GM21825 (cell line): ENCODE measurements around the gene KLK14.
A peak's percentile ranks its signal among the peaks of the same experiment; 100 is the strongest.

Experiments
- ATAC-seq: cut with Tn5 transposase; IDR thresholded peaks from one replicate; pipeline ENCODE4 v1.9.1; 2021; ENCODE audit warnings: mild to moderate bottlenecking, moderate library complexity; ENCODE audit not compliant: unreplicated experiment

Gene KLK14

DNA sequence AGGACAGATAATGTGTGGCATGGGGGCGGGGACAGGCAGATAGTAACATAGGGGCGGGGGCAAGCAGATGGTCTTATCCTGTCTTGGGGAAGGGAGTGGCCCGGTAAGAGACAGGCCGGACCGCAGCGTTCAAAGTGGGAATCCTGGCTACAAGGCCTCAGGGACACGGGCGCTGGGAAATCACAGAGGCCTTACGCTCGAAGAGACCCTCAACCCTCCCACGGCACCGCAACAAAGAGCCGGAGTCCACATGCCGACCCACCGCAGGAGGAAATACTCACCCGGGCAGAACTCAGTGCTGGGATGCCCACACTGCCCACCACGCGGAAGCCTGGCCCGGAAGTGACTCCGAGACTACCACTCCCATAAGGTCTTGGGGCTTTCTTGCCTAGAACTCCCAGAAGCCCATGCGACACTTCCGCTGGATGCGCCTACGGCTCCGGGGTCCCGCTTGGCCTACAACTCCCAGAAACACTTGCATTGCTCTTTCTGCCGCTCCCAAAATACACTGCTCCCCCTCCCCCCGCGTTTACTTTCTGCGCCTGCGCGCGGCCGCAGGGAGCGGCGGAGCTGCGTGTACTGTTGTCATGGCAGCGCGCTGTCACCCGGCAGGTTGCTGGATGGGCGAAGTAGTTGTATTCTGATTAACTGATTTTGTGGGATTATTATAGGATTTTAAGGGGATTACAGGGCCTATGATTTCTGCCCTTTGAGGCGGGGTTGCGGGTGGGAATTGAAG is 25.5 kb upstream of the KLK14 start, which contains the start of gene CTU1:
Gene CTU1 (minus strand): TSS at position 344 of the 739 bp plus-strand sequence. CDS start 3,840 bp downstream, outside the sequence.
- peak; percentile 92 for ATAC-seq

DNA sequence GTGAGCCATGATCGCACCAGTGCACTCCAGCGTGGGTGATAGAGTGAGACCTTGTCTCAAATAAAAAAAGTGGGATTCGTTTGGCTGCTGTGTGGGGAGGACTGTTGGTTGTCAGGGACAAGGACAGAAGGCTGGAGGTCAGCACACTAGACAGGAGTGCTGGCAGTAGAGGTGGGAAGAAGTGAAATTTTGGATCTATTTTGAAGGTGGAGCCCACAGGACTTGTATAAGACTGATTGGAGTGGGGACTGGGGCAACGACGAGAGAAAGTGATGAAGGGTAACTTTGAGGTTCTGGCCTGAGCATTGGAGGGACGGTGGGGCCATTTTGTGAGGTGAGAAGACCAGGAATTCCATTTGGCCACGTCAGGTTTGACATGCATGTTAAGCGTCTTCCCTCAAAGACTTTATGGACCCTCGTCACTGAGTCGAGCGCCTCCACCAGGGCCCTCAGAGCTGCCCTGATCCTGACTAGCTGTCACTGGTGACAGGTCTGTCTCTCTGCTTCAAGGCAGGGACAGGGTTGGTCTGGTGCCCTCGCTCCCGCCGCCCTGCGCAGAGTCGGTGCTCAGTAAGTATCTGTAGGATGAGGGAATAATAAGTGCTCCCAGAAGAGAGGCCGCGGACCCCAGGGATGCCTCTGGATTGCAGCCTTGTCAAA is 24.8 kb upstream of the KLK14 start:
- no peak for ATAC-seq

DNA sequence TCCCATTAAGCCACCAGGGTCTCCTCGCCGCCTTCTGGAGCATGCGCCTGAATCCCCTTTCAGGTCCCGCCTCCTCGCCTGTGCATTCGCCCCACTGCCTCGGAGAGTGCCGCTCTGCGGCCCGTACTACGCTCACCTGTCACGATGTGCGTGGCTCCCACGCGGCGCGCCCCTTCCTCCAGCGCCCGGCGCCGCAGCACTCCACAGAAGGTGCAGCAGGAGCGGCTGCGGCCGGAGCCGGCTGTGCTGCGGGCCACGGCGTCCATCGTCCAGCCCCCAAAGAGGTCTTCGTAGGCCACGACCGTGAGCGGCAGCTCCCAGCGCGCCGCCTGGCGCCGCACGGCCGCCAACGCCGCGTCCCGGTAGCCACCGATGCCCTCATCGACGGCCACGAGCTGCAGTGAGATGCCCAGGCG is 21.2 kb upstream of the KLK14 start:
- ATAC-seq, result no peak

DNA sequence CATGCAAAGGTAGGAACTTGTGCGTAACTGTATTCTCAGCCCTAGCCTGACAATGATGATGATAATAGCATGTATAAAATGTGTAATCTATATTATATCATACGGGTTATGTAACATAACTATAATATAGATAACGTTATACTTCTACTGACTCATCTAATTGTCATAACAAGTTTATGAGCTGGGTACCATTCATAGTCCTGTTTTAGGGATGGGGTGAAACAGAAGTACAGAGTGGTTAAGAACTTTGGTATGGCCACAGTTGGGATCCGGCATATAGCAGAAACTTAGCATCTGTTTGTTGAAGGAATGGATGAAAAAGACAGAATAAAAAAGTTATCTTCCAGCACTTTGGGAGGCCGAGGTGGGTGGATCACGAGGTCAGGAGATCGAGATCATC is 20.3 kb upstream of the KLK14 start:
- no peak for ATAC-seq

DNA sequence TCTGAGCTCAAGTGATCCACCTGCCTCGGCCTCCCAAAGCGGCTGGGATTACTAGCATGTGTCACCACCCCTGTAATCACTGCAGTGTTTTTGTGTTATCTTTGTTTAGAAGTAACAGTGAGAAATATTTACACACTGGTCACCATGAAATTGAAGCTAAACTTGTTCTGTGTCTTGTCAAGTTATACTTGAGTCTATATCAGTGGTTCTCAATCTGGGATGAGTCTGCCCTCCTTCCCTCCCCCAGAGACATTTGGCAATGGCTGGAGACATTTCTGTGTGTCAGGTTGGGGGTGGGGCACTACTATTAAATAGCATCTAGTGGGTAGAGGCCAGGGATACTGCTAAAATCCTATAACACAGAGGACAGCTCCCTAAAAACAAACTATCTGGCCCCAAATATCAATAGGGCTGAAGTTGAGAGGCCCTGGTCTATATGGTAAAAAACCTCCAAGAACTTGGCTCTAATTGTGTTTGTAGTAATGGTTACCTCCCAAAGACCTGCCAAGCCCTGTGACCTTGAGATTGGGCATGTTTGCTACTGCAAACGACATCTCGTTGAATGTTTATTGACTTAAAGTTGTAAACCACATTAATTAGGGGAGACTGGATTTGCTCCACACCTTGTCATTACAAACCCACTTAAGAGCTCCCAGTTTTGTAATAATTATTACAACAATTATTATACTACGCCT is 18.6 kb upstream of the KLK14 start:
- ATAC-seq, result no peak

DNA sequence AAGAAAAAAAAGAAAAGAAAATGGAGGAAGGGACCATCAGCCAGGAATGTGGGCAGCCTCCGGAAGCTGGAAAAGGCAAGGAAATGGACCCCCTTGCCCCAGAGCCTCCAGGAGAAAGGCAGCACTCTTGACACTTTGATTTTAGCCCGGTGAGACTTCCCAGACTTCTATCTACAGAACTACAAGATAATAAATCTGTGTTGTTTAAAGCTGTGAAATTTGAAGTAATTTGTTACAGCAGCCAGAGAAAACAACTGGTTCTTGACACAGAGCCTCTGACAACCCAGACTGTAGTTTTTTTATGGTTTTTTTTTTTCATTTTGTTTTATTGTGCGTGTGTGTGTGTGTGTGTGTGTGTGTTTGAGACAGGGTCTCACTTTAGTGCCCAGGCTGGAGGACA is 17.9 kb upstream of the KLK14 start:
- no peak for ATAC-seq

DNA sequence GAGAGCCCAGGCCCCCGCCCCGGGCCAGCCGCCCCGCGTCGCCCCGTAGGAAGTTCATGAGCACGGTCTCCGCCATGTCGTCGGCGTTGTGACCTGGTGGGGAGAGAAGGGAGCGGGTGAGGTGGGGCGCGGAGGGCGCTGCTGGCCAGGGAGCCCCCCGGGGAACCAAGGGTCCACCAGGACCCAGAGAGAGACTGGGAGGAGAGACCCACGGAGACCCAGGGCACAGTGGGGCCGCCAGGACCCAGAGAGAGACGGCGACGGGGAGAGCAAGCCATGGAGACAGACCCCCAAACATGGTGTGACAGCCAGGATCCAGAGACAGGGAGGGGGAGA is 16.3 kb upstream of the KLK14 start:
- no peak for ATAC-seq

DNA sequence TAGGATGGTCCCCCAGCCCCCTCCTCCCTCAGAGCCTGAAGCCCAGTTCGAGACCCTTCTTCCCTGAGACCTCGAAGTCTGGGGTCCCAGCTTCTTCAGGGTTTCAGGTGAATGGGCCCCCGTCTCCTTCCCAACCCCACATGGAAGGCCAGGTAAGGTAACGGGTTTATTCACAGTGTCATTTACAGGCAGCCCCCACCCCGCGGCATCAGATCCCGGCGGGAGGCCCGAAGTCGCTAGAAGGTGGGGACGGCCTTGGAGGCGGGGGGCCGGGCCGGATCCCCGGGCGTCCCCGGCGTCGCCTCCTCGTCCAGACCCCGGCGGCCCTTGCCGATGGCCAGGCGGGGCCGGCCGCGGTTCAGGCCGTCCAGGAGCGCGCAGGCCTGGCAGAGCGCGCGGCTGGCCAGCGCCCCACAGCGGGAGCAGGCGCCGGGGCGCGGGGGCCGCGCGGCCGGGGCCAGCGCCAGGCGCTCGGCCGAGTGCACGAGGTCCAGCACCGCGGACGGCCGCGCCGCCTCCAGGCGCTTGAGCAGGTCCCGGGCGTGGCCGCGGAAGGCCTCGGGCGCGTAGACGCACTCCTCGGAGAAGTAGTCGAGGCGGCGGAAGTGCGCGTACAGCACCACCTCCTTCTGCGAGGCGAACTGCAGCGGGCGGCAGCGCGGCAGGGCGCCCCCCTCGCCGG is 15.8 kb upstream of the KLK14 start:
- no peak for ATAC-seq

DNA sequence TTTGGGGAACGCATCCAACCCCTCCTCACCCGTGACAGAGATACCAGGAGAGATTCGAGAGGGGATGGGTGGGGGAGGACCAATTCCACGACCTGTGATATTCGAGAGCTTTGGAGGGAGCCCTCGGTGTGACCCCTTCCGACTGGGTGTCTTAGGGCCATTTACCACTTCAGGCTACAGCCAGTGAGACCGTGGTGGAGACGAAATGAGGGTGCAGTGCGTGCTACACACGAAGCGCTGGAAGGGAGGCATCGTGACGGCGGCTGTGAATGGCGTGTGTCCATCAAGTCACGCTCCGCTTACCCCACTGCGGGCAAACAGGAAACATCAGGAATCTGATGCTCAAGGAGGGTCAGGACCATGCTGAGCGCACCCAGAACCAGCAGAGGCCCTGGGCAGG is 15.1 kb upstream of the KLK14 start:
- no peak for ATAC-seq

DNA sequence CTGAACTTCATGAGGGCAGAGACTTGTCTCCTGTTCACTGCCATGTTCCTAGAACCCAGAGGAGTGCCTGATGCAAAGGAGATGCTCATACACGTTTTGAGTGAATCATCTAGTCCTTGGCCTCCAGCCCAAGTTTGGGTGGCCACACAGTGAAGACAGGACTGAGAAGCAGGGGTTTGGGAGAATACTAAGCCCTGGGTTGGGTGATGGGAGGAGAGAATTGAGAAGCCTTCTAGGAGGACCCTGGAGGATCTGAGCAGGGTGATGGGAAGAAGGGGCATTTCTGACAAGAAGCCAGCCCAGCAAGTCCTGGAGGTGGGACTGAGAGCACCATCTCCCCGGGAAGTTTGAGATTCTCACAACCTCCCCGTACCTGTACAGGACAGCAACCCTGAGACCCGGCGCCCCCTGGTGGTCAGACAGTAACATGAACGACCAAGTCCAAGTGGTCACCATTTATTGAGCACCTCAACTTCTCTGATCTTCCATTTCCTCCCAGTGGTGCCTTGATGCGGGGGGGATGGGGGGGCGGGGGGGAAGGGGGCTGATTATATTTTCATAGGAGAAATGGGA is 14.6 kb upstream of the KLK14 start:
- ATAC-seq, result no peak

DNA sequence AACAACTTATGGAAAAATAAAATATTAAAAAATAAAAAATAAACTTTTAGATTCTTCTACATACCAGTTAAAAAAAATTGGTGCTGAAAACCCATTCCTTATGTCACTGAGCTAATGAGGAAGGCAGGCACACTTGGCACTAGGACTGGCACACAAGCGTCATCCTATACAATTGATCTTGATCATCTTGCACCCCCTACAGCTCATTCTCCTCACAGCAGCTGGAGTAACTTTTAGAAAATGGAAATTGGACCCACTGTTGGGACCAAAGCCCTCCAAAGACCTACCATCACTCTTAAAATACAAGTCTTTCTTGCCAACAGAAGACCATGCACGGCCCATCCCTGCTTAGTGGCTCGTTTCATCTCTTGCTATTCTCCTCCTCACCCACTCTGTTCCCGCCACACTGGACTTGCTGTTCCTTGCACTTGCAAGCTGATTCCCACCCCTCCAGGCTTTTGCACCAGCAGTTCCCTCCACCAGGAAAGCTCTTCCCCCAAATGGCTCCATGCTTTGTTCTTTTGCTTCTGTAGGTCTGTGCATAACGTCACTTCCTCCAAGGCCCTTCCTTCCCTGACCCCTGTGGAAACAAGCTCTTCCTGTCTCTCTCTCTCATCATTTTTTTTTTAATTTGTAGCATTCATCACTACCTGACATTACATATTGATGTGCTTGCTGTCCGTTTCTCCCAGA is 13.9 kb upstream of the KLK14 start:
- ATAC-seq, result no peak

DNA sequence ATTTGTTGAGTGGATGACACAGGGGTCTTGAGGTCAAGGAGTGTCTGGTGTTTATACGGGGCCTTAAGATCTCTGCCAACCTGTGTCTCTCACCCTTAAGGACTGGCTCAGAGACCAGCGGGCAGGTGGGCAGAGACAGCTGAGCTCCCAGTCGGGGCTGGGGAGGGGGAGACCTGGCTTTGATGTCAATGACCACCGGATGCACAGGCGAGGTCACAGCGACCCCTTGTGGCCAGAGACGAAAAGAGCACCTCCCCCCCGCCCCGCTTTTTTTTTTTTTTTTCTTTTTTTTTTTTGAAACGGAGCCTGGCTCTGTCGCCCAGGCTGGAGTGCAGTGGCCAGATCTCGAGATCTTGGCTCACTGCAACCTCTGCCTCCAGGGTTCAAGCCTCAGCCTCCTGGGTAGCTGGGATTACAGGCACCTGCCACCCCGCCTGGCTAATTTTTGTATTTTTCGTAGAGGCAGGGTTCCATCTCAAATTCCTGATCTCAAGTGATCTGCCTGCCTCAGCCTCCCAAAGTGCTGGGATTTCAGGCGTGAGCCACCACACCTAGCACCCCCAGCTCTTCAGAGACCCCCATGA is 12.1 kb upstream of the KLK14 start:
- no peak for ATAC-seq

DNA sequence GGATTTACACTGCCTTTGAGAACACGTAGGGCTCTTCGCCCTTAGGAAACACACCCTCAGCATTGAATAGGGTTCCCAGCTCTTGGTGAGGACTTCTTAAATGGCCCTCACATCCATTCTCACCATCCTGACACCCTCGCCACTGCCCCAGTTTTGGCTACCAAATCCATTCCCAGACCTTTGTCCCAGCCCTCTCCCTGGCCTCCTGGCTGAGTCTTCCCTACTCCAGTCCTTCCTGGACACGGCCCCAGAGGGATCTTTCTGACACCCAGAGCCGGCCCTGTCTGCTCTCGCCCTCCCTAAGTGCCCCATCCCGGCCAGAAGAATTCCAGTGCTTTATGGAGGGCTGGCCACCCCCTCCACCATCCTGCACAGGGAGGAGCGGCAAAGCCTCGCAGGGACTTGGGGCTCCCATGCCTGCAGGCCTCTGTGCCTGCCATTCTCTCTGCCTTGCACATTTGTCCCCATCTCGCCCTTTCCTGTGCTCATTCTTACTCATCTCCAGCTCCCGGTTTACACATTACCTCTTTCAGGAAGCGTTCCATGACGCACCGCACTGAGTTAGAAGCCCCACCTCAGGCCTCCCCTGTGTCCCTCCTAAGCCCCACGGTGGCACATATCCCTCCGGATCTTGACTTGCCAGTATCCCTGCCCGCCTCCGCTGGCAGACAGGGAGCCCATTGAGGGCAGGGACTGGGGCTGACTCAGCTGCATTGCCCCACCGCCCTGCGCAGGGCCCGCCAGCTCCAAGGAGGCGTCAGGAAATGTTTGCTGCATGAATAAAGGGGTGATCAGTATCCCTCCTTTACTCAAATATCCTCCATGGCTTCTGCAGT is 11.0 kb upstream of the KLK14 start:
- no peak for ATAC-seq

DNA sequence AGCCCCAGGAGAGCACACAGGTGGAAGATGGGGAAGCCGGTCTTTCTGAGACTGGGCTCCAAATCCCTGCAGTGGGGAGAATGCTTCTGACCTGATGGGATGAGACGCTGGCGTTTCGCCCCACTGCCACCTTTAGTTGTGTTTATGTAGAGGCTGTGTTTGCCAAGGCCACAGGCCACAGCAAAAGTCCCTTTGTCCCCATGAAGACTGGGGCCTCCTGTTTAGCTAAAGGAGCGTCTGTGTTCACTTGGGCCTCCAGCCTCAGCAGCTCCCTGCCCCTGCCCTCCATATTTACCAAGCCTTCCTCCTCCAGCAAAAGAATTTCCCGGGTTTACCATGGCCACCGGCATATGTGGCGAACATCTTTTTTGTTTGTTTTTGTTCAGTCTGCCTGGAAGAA is 10.4 kb upstream of the KLK14 start:
- no peak for ATAC-seq

DNA sequence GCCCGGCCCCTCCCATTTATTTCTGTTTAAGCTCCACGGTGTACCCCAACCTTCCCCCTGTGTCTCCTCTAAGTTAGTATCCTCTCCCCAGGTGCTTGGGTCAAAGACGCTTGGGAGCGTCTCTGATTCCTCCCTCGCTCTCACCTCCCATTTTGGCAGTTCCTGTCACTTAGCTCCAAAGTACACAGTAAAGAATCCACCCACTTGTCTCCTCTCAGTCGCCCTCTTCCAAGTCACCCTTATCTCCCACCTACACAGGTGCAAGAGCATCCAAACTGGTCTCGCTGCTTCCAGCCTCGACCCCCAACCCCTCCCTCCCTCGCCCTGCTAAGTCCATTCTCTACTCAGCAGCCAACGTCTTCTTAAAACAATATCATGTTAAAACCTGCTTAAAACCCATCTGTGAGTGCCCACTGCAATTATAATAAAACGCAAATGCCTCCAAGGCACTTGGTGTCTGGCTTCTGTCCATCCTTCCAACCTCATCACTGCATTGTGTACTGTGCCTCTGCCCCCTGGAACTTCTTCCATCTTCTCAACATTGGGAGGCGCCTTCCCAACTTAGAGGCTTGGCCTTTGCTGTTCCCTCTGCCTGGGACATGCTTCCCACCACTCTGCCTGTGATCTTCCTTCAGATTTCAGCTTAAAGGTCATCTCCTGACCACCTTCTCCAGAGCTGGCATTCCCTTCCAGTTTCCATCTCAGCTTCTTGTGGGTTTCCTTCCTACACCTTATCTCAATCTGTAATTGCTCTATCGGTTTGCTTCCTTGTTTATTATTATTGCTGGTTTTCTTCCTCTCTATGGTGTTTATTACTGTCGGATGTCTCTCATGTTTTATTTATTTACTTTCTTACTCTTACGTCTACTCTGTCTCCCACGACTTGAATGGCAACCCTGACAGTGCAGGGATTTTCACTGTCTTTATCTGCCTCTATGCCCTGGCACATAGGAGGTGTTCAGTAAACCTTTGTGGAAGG is 9.5 kb upstream of the KLK14 start:
- no peak for ATAC-seq

DNA sequence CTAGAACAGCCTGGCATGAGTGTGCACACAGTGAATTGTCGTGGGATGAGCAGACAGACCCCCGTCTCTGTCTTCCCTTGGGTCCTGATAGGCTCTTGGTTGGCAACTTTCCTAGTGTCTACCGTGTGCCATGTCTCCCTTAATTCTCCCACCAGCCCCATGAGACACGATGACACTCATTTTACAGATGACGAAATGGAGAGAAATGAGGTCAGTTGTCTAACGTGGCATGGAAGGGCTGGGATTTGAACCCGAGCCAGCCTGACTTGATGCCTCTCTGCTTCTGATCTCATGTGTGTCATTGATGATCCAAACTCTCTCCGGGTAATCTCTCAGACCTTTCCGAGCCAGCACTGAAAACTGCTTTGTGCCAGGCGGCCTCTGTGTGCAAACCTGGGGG is 8.4 kb upstream of the KLK14 start:
- no peak for ATAC-seq

DNA sequence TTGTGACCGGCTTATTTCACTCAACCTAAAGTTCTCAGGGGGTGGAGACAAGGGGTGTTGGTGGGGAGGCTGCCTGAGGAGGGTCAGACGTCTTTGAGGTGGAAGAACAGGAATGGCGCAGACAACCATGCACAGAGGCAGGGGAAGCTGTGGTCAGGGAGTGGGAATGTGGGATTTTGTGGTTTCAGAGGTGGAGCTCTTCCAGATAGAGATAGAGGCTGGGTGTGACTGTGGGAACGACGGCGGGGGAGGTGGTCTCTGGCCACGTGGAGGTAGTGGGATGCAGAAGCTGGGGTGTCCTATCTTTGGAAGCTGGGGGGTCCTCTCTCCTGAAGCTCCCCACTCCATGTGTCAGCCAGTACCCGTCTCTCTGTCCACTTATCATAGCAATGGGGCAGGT is 7.8 kb upstream of the KLK14 start:
- ATAC-seq, result no peak

DNA sequence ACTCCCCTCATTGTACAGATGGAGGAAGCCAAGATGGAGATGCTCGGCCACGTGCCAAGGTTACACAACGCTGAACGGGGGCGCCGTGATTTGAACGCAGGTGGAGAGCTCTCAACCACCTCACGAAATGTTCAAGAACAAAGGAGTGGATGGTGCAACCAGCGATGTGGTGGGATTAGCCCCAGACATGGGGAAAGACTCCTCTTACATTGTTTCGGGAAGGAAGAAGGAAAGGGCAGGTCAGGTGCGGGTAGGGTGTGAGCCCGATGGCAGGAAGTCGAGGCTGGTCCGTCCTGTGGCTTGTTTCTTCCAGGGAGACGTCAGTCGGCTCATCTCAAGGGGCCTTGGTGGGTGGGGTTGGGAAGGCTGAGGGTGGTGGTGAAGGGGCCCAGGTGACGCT is 7.1 kb upstream of the KLK14 start:
- ATAC-seq, result no peak
